Heart left ventricle (tissue), 16 donors: Measurements from ENCODE around the gene LHX4. TPM values are rescaled to one million over a fixed set of nuclear protein-coding genes. Genes with fewer than 3 reads are reported as not detected.

ENCODE experiments used
- ATAC-seq, 4 donors: fragments of 200-7000 bp; cut with Tn5 transposase; one replicate each; pipeline ENCODE4 v1.9.1; 2020 to 2022; ENCODE audit warnings: moderate library complexity in 4 of 4, mild to moderate bottlenecking in 3 of 4, moderate number of reproducible peaks in 1 of 4
- DNase-seq, 5 donors: peaks; one replicate each; pipeline ENCODE4 v3.0.0-alpha.2; 2020
- H3K27ac ChIP-seq, 12 donors: fragments of 200-600 bp; sonication (generic) in 4 of 12; one replicate each; pipeline versions ENCODE4 v1.5.0 to v1.8.0; 2016 to 2022; ENCODE audit warnings: mild to moderate bottlenecking in 2 of 12
- H3K27me3 ChIP-seq, 9 donors: fragments of 200-600 bp; sonication (generic) in 2 of 9; one replicate each; pipeline versions ENCODE4 v1.5.1 to v1.8.0; 2016 to 2022; ENCODE audit warnings: mild to moderate bottlenecking in 3 of 9
- H3K36me3 ChIP-seq, 9 donors: fragments of 200-600 bp; sonication (generic) in 2 of 9; one replicate each; pipeline versions ENCODE4 v1.5.0 to v1.8.0; 2018 to 2022; ENCODE audit warnings: mild to moderate bottlenecking in 2 of 9
- H3K4me1 ChIP-seq, 12 donors: fragments of 200-600 bp; sonication (generic) in 4 of 12; one replicate each; pipeline versions ENCODE4 v1.5.0 to v1.8.0; 2016 to 2022; ENCODE audit warnings: mild to moderate bottlenecking in 3 of 12
- H3K4me3 ChIP-seq, 12 donors: fragments of 200-600 bp; sonication (generic) in 4 of 12; one replicate each; pipeline versions ENCODE4 v1.5.0 to v1.8.0; 2017 to 2022; ENCODE audit warnings: mild to moderate bottlenecking in 9 of 12, moderate library complexity in 4 of 12
- H3K9me3 ChIP-seq, 12 donors: fragments of 200-600 bp; sonication (generic) in 4 of 12; one replicate each; pipeline versions ENCODE4 v1.5.0 to v1.8.0; 2016 to 2022; ENCODE audit warnings: mild to moderate bottlenecking in 1 of 12
- POLR2A ChIP-seq, 2 donors: fragments of 450-650 bp; IDR thresholded peaks; one replicate each; pipeline ENCODE4 v1.6.1; 2017; ENCODE audit warnings: antibody characterized with exemption in 2 of 2, mild to moderate bottlenecking in 2 of 2, moderate library complexity in 2 of 2
- WGBS, 4 donors: extraction: QIAGEN DNeasy Blood & Tissue Kit in 2 of 4; methylation state at CpG; one replicate each; pipeline versions ENCODE4 v1.1.5 to v1.1.7; 2013 to 2018; 5-methylcytosine and 5-hydroxymethylcytosine counted together
- intact Hi-C, 10 donors: fragments of 100-400 bp; cut with DNase I; formaldehyde crosslinking; loops; one replicate each; pipeline versions ENCODE4 v1.11.1 to v1.14.2; 2022
- polyA plus RNA-seq, 2 donors: library from polyadenylated mRNA; stranded (reverse); fragments of 200-250 nt; gene quantifications; one replicate each; pipeline ENCODE4 v1.2.3, GENCODE V29; 2013
- total RNA-seq, 9 donors: library from RNA; depleted of rRNA in 2 of 9; stranded (reverse); fragments of >200 nt in 2 of 9; fragmentation: NEBNext Ultra II Directional in 3 of 9; extraction: Animal tissue kit (Norgen Biotek cat#: 25700) in 3 of 9; gene quantifications; one replicate each; pipeline versions ENCODE4 v1.1.0 to v1.2.4, GENCODE V29; 2016 to 2023
- TF ChIP-seq, protein P1 (sequence below), 12 donors: fragments of 200-600 bp; sonication (generic) in 4 of 12; IDR thresholded peaks; one replicate each; pipeline versions ENCODE4 v1.5.0 to v1.8.0; 2018 to 2022; ENCODE audit warnings: antibody characterized with exemption in 12 of 12, mild to moderate bottlenecking in 5 of 12
- donor health status: ischemic (EF 13 %, LVEDD 7.1; RV severe dilation, severe dysfunction).
- donor health status: healthy with polysubstance abuse.
- donor health status: DM: no; HTN: yes; CAD: no.
- donor health status: DM: no; HTN: no; CAD: no.
- donor health status: ischemic (EF 25% LVEDD 6.9; RV normal size, moderate dysfunction).
- donor health status: ischemic (EF 25% LVEDD 5.7; RV mildly dilated, moderate dysfunction).
- donor health status: healthy.
- donor health status: DM: yes; HTN: yes; CAD: no.
- donor health status: ischemic (EF 35%, LVEDD 5.7; RV mildly dilated, moderate dysfunction).
- donor health status: nonischemic (EF 11% LVEDD 7.7; RV severe dilation, severe dysfunction).
- donor health status: DM: yes; HTN: yes; CAD: no.
- donor health status: PGD.
- donor health status: ischemic (EF 29% LVEDD 5.4; RV normal size, mild dysfunction).
- donor health status: nonischemic (EF 23%, LVEDD 6.1; RV moderate dilation, normal function).

Gene LHX4
- total and polyA plus RNA-seq, 11 donors = not detected

DNA sequence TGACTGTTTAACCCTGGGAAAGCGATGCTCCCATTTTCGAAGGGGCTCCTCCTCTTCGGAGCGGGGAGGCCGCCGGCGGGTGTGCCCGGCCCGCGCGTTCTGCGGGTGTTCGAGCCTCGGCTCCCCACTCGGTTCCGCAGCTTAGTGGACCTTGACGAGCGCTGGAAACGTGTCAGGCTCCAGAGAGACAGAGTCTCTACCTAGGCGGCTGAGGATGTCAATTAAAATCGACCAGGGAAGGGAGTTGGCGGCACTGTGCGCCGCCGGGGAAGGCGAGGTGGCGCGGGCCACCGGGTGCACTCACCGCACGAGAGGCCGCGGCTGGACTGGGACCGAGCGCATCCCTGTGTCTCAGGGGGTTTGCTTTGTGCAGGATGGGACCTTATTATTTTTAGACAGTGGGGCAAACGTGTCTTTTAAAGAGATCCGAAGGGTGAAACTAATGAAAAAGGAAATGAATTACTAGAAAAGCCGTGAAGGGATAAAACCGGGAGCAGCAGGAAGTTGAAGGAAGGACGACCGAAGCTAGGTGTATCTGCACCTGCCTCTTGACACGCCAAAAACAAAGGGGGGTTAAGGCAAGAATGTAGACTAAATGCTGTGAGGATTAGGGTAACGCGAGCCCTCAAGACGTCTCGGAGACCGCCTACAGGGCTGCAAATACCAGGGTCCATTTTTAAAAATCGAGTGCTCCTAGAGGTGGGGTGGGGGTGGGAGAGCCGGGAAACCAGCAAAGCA is 5.6 kb downstream of the LHX4 start:
- 3 to 6% (median 5%) methylated on average over 33 to 49 of the region's 49 CpGs for WGBS, 4 donors
- no peak for DNase-seq
- no peak for TF ChIP-seq POLR2A (IDR thresholded peaks at IDR 0.05)
- TF ChIP-seq, protein P1, sequence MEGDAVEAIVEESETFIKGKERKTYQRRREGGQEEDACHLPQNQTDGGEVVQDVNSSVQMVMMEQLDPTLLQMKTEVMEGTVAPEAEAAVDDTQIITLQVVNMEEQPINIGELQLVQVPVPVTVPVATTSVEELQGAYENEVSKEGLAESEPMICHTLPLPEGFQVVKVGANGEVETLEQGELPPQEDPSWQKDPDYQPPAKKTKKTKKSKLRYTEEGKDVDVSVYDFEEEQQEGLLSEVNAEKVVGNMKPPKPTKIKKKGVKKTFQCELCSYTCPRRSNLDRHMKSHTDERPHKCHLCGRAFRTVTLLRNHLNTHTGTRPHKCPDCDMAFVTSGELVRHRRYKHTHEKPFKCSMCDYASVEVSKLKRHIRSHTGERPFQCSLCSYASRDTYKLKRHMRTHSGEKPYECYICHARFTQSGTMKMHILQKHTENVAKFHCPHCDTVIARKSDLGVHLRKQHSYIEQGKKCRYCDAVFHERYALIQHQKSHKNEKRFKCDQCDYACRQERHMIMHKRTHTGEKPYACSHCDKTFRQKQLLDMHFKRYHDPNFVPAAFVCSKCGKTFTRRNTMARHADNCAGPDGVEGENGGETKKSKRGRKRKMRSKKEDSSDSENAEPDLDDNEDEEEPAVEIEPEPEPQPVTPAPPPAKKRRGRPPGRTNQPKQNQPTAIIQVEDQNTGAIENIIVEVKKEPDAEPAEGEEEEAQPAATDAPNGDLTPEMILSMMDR (IDR thresholded peaks at IDR 0.05) = no peak
- H3K4me3 ChIP-seq = peak overlapping the region in 4 of 12 donors; percentile 0 to 34 (median 24)
- peaks cover 4 to 46% (median 34%) of the 10 kb centered on the region in 12 donors for H3K4me1 ChIP-seq
- H3K9me3 ChIP-seq = no peaks in the 10 kb centered on the region
- no peaks in the 10 kb centered on the region for H3K36me3 ChIP-seq
- H3K27me3 ChIP-seq = peaks cover 72 to 100% (median 99%) of the 10 kb centered on the region in 9 donors
- intact Hi-C loops = no loop called here
- no peak overlapping the region for H3K27ac ChIP-seq
- ATAC-seq = no peak

DNA sequence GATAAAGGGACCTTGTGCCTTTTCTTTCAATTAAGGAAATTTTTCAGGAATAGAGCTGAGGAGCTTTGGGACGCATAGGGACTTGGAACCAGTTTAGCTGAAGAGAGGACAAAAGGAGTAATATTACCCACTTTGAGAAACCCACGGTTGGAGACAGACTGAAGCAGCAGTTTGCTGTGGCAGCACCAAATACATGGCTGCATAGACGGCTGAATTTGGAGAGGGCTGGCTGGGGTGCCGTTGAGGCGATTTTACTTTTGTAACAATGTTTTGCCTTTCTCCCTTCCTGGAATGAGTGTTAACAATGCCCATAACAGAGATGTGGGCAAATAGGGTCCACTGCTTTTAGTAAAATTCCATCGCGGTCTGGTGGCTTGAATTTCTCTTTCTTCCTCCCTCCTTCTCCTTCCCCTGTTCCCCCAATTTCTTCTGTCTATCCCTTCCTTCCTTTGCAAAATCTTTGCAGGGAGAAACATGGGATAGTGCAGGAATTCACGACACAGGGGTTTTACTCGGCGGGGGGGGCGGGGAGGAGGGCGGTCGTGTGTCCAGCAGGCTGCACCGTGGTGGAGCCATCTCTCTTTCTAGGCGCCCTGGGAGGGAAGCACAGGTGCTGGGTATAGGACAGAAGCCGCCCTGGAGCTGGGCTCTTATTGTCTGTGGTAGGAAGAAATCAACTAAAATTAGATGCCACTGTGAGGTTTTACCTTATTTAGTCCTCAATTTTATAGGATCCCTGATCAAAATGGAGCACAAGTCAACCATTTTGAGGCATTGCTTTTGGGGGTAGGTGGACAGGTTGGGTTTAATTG is 6.8 kb downstream of the LHX4 start:
- TF ChIP-seq POLR2A (IDR thresholded peaks at IDR 0.05) = no peak
- TF ChIP-seq, protein P1 (IDR thresholded peaks at IDR 0.05) = no peak
- DNase-seq = no peak
- ATAC-seq = no peak
- 5 to 8% (median 6%) methylated on average over 16 of the region's 16 CpGs for WGBS, 4 donors
- Histone ChIP-seq H3K27me3 (peaks cover 66 to 100% (median 98%) of the 10 kb centered on the region in 9 donors), H3K9me3 (no peaks in the 10 kb centered on the region), H3K27ac (no peak overlapping the region), H3K4me3 (no peak overlapping the region), H3K36me3 (no peaks in the 10 kb centered on the region), H3K4me1 (peaks cover 0 to 34% (median 24%) of the 10 kb centered on the region in 12 donors)
- intact Hi-C loops = no loop called here

DNA sequence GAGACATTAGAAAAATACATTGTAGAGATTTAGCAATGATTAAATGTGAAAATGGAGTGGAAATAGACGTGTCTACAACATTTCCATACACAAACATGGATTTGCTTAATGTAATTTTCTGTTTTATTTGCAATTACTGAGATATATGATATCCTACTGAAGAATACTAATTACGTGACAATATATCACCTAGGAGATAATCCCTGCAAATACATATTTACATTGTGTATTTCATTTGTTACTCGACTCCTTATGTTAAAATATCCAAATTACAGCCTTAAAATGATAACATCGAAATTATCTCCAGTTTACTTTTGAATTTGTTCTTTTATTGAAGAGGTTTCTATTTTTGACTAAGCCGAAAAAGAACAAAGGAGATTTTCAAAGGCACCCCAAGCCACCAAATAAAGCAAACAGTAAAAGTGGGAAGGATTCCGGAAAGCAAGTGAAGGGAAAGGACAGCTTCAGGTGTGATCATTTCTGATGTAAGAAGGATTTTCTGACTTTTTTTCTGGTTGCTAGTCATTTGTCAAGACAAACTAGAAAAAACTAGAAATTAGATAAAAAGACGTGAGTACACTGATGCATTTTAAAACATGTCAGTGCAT is 7.9 kb downstream of the LHX4 start:
- Histone ChIP-seq H3K27me3 (peaks cover 56 to 100% (median 97%) of the 10 kb centered on the region in 9 donors), H3K4me1 (peaks cover 0 to 30% (median 23%) of the 10 kb centered on the region in 12 donors), H3K4me3 (no peak overlapping the region), H3K36me3 (no peaks in the 10 kb centered on the region), H3K27ac (no peak overlapping the region), H3K9me3 (no peaks in the 10 kb centered on the region)
- 14 to 18% (median 17%) methylated on average over 7 of the region's 7 CpGs for WGBS, 4 donors
- no peak for ATAC-seq
- intact Hi-C loops = no loop called here
- DNase-seq = no peak
- no peak for TF ChIP-seq POLR2A (IDR thresholded peaks at IDR 0.05)
- TF ChIP-seq, protein P1 (IDR thresholded peaks at IDR 0.05) = no peak

GRCh38 chr1:180238675-180239074 is 8.6 kb downstream of the LHX4 start:
- Histone ChIP-seq H3K27me3 (peaks cover 49 to 100% (median 90%) of the 10 kb centered on the region in 9 donors), H3K4me3 (no peak overlapping the region), H3K4me1 (peaks cover 0 to 23% (median 17%) of the 10 kb centered on the region in 12 donors), H3K36me3 (no peaks in the 10 kb centered on the region), H3K9me3 (no peaks in the 10 kb centered on the region), H3K27ac (no peak overlapping the region)
- TF ChIP-seq, protein P1 (IDR thresholded peaks at IDR 0.05) = no peak
- TF ChIP-seq POLR2A (IDR thresholded peaks at IDR 0.05) = no peak
- 13 to 20% (median 15%) methylated on average over 7 of the region's 7 CpGs for whole genome bisulfite sequencing, 4 donors
- intact Hi-C loops = no loop called here
- no peak for DNase-seq
- no peak for ATAC-seq
